HCT116 (cell line): ENCODE data around the gene TPR. TPM values are rescaled to one million over a fixed set of nuclear protein-coding genes. Genes with fewer than 3 reads are reported as not detected.
A peak's percentile ranks its signal among the peaks of the same experiment; 100 is the strongest.

Source experiments
- ATAC-seq: fragments of 200-7000 bp; cut with Tn5 transposase; 2 replicates; pipeline ENCODE4 v1.9.1; 2020; ENCODE audit warnings: mild to moderate bottlenecking, moderate library complexity
- BruUV-seq: library from RNA; stranded (reverse); fragments of 400-500 nt; replicated peaks from 2 replicates; lab custom pipeline; 2021; lab: Mats Ljungman, UMichigan
- CTCF ChIA-PET: fragments of 300-600 bp; sonication (Branson Sonifier 250); formaldehyde crosslinking; loops from one replicate; lab custom pipeline; 2021; ENCODE audit warnings: antibody characterized with exemption; lab: Charles Lee
- POLR2A ChIA-PET: fragments of 300-600, 350-600 bp; sonication (Branson Sonifier 250); formaldehyde crosslinking; loops from one replicate; lab custom pipeline; 2021; ENCODE audit warnings: antibody characterized with exemption; lab: Charles Lee
- RAD21 ChIA-PET, 2 experiments: fragments of 300-600 bp; sonication (Branson Sonifier 250); formaldehyde crosslinking; loops; one replicate each; lab custom pipeline; 2023; ENCODE audit warnings: low total read pairs in 2 of 2; ENCODE audit not compliant: uncharacterized antibody in 2 of 2, unreplicated experiment in 2 of 2, low non-redundant PET in 1 of 2; lab: Charles Lee
- DNase-seq: peaks from one replicate; pipeline ENCODE4 v3.0.0-alpha.2; 2010; ENCODE audit warnings: low read depth, low spot score
- H2AFZ ChIP-seq: fragments of 200-600 bp; shearing (Covaris generic), sonication (generic); 2 replicates; pipeline ENCODE4 v1.6.1; 2017; ENCODE audit warnings: low read depth, mixed run types, mixed read lengths, antibody characterized with exemption, low read length; ENCODE audit not compliant: poor library complexity, severe bottlenecking
- H3K27ac ChIP-seq: 2 replicates; pipeline ENCODE4 v1.5.1; 2012; ENCODE audit warnings: low read depth, low read length
- H3K27me3 ChIP-seq: fragments of 200-600 bp; sonication (generic); 2 replicates; pipeline ENCODE4 v1.6.1; 2016; ENCODE audit warnings: mixed run types, low read length, mixed read lengths; ENCODE audit not compliant: insufficient read depth
- H3K36me3 ChIP-seq, 2 experiments: fragments of 200-500 bp in 1 of 2; fragments of 200-600 bp in 1 of 2; sonication (Bioruptor generic) in 1 of 2; sonication (generic) in 1 of 2; 2 replicates each; pipeline versions ENCODE4 v1.5.1 to v1.6.1; 2014 to 2016; ENCODE audit warnings: low read length in 2 of 2, inconsistent platforms in 1 of 2, mixed read lengths in 1 of 2, mixed run types in 1 of 2; ENCODE audit not compliant: insufficient read depth in 2 of 2, control insufficient read depth in 1 of 2
- H3K4me1 ChIP-seq, 2 experiments: fragments of 200-600 bp in 1 of 2; sonication (generic) in 1 of 2; 2 replicates each; pipeline versions ENCODE4 v1.5.1 to v1.6.1; 2012 to 2017; ENCODE audit warnings: low read length in 2 of 2, inconsistent platforms in 1 of 2, mild to moderate bottlenecking in 1 of 2, mixed read lengths in 1 of 2, mixed run types in 1 of 2, moderate library complexity in 1 of 2; ENCODE audit not compliant: insufficient read depth in 2 of 2, control insufficient read depth in 1 of 2
- H3K4me2 ChIP-seq: fragments of 200-600 bp; sonication (generic); 2 replicates; pipeline ENCODE4 v1.6.1; 2017; ENCODE audit warnings: mixed run types, low read length, mixed read lengths
- H3K4me3 ChIP-seq, 2 experiments: fragments of 200-600 bp in 1 of 2; sonication (generic) in 1 of 2; replicated peaks in 1 of 2; 2 replicates each; pipeline ENCODE4 v1.5.1; 2011 to 2016; ENCODE audit warnings: low read length in 2 of 2, control low read depth in 1 of 2, low read depth in 1 of 2, mild to moderate bottlenecking in 1 of 2, mixed read lengths in 1 of 2, mixed run types in 1 of 2
- H3K79me2 ChIP-seq: fragments of 200-600 bp; sonication (generic); 2 replicates; pipeline ENCODE4 v1.6.1; 2017; ENCODE audit warnings: mild to moderate bottlenecking, mixed run types, low read length, moderate library complexity, mixed read lengths; ENCODE audit not compliant: insufficient read depth
- H3K9ac ChIP-seq: fragments of 200-600 bp; sonication (generic); 2 replicates; pipeline ENCODE4 v1.6.1; 2016; ENCODE audit warnings: low read length, mixed read lengths
- H3K9me2 ChIP-seq: fragments of 200-600 bp; sonication (generic), shearing (Covaris generic); 2 replicates; pipeline ENCODE4 v1.6.1; 2017; ENCODE audit warnings: mixed run types, mild to moderate bottlenecking, moderate library complexity; ENCODE audit not compliant: insufficient read depth
- H3K9me3 ChIP-seq, 2 experiments: fragments of 200-500 bp in 1 of 2; fragments of 200-600 bp in 1 of 2; sonication (Bioruptor generic) in 1 of 2; sonication (generic) in 1 of 2; 2 replicates each; pipeline ENCODE4 v1.6.1; 2014 to 2017; ENCODE audit warnings: low read length in 2 of 2, mixed read lengths in 2 of 2, inconsistent platforms in 1 of 2, low read depth in 1 of 2, mild to moderate bottlenecking in 1 of 2, mixed run types in 1 of 2, moderate library complexity in 1 of 2; ENCODE audit not compliant: control insufficient read depth in 1 of 2, insufficient read depth in 1 of 2
- H4K20me1 ChIP-seq: fragments of 200-600 bp; sonication (generic), shearing (Covaris generic); 2 replicates; pipeline ENCODE4 v1.6.1; 2017; ENCODE audit warnings: mixed run types, mild to moderate bottlenecking, moderate library complexity; ENCODE audit not compliant: insufficient read depth
- EGR1 ChIP-seq: IDR thresholded peaks from 2 replicates; pipeline ENCODE4 v1.6.1; 2012; ENCODE audit warnings: low read depth
- ELF1 ChIP-seq: IDR thresholded peaks from 2 replicates; pipeline ENCODE4 v1.6.1; 2012; ENCODE audit warnings: low read depth, borderline replicate concordance
- EZH2 ChIP-seq: fragments of 200-600 bp; sonication (generic); IDR thresholded peaks from 2 replicates; pipeline ENCODE4 v1.6.1; 2017; ENCODE audit warnings: antibody characterized with exemption, mixed run types
- EZH2phosphoT487 ChIP-seq: fragments of 200-600 bp; IDR thresholded peaks from 2 replicates; pipeline ENCODE4 v1.6.1; 2018; ENCODE audit warnings: antibody characterized with exemption, borderline replicate concordance
- JUND ChIP-seq: IDR thresholded peaks from 2 replicates; pipeline ENCODE4 v1.6.1; 2012
- RAD21 ChIP-seq: IDR thresholded peaks from 2 replicates; pipeline ENCODE4 v1.6.1; 2012; ENCODE audit warnings: low read depth, mild to moderate bottlenecking
- SRF ChIP-seq: IDR thresholded peaks from 2 replicates; pipeline ENCODE4 v1.6.1; 2012; ENCODE audit warnings: low read depth
- TCF7L2 ChIP-seq: IDR thresholded peaks from 2 replicates; pipeline ENCODE4 v1.7.0; 2011; ENCODE audit warnings: borderline replicate concordance, inconsistent platforms; ENCODE audit not compliant: insufficient read depth, insufficient read length; ENCODE audit errors: extremely low read depth
- ZNF274 ChIP-seq: fragments of 200-500 bp; sonication (Bioruptor generic); IDR thresholded peaks from 2 replicates; pipeline ENCODE4 v1.6.1; 2014; ENCODE audit warnings: mild to moderate bottlenecking, low read depth, low read length, inconsistent platforms
- intact Hi-C: fragments of 100-400 bp; cut with micrococcal nuclease; formaldehyde crosslinking; loops from 2 replicates; pipeline ENCODE4 v1.10.0; 2022
- total RNA-seq: library from RNA; stranded (reverse); gene quantifications from one replicate; pipeline ENCODE4 v1.2.1, GENCODE V29; 2021; ENCODE audit not compliant: unreplicated experiment
- TF ChIP-seq, protein P1 (sequence below): IDR thresholded peaks from 2 replicates; pipeline ENCODE4 v1.6.1; 2012
- TF ChIP-seq, protein P2 (sequence below): IDR thresholded peaks from 2 replicates; pipeline ENCODE4 v1.6.1; 2012; ENCODE audit warnings: low read depth
- TF ChIP-seq, protein P3 (sequence below), 3 experiments: fragments of 200-600 bp in 1 of 3; sonication (generic) in 1 of 3; IDR thresholded peaks in 2 of 3; conservative IDR thresholded peaks in 1 of 3; 2 replicates each; pipeline ENCODE4 v1.5.1; 2012 to 2017; ENCODE audit warnings: low read depth in 2 of 3, low read length in 2 of 3, antibody characterized with exemption in 1 of 3, borderline replicate concordance in 1 of 3, control low read depth in 1 of 3, mild to moderate bottlenecking in 1 of 3, mixed read lengths in 1 of 3, mixed run types in 1 of 3, moderate library complexity in 1 of 3; ENCODE audit not compliant: insufficient read depth in 1 of 3

Gene TPR
- total RNA-seq, 1 experiment from 2014 or later, result 131 TPM

DNA sequence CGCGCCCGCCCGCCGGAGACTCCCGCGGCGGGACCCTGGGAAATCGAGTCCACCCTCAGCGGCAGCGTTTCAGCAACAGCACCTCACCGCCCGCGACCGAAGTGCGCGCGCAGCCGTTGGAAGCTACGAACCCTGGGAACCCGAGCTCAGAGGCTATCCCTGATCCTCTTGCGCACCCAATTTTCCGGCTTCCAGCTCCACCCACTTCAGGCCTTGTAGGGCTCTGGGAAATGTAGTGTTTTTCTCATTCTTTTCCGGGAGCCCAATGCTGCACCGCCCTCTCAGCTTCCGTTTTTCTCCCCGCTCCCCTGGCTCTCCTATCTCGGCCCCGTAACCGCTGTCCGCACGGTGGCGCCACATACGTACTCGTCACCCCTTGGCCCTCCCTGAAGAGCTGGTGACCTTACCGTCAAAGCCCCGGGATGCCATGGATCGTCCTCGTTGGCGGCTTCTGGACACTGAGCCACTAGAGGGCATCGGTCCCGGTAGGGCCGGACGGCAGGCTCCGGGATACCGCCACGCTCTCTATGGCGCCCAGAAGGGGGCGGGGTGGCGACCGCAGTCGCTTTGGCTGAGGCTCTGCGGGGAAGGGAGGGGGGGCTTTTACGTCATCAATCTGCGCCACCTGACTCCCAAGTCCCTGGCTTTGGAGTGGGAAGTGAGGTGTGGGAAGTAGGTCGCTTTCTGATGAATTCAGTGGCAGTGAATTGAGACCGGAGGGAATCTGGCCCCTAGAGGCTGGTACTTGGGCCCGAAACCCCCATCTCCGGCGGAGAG, at the start of gene TPR, which contains the start of gene ODR4 (continued):
- TF ChIP-seq EGR1, result peak; percentile 56; the same call in 1 of the 2 replicates
- TF ChIP-seq RAD21, result peak; percentile 39; the same call in 1 of the 2 replicates
- no peak for TF ChIP-seq EZH2phosphoT487
- TF ChIP-seq TCF7L2, result no peak
- no peak for TF ChIP-seq JUND
- TF ChIP-seq, protein P1, sequence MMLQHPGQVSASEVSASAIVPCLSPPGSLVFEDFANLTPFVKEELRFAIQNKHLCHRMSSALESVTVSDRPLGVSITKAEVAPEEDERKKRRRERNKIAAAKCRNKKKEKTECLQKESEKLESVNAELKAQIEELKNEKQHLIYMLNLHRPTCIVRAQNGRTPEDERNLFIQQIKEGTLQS, result no peak
- peak; percentile 90 for TF ChIP-seq ELF1

DNA sequence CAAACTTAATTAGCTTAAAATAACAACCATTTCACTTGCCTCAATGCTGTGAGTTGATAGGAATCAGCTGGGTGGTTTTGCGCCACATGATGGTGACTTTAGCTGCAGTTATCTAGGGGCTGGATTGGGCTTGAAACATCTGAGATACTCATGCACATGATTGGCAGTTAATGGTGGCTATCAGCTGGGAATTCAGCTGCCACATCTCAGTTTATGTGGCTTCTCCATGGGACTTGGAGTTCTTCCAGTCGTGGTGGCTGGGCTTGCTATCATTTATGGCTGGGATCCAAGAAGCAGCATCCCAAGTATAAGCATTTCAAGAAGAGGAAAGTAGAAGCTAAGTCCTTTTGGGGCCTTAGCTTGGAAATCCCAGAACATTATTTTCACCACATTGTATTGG, 49.5 kb upstream of the TPR start:
- ChIA-PET RAD21 (no interaction called here), CTCF (no interaction called here), POLR2A (no interaction called here)
- no peak overlapping the region for H3K27ac ChIP-seq
- H3K27me3 ChIP-seq, result no peaks in the 10 kb centered on the region
- no peak overlapping the region for H2AFZ ChIP-seq
- ATAC-seq (no peak), DNase-seq (no peak)
- intact Hi-C loops, result no loop called here
- TF ChIP-seq SRF, result no peak
- TF ChIP-seq EZH2, result no peak
- TF ChIP-seq EZH2phosphoT487, result no peak
- TF ChIP-seq TCF7L2, result no peak
- TF ChIP-seq, protein P2, sequence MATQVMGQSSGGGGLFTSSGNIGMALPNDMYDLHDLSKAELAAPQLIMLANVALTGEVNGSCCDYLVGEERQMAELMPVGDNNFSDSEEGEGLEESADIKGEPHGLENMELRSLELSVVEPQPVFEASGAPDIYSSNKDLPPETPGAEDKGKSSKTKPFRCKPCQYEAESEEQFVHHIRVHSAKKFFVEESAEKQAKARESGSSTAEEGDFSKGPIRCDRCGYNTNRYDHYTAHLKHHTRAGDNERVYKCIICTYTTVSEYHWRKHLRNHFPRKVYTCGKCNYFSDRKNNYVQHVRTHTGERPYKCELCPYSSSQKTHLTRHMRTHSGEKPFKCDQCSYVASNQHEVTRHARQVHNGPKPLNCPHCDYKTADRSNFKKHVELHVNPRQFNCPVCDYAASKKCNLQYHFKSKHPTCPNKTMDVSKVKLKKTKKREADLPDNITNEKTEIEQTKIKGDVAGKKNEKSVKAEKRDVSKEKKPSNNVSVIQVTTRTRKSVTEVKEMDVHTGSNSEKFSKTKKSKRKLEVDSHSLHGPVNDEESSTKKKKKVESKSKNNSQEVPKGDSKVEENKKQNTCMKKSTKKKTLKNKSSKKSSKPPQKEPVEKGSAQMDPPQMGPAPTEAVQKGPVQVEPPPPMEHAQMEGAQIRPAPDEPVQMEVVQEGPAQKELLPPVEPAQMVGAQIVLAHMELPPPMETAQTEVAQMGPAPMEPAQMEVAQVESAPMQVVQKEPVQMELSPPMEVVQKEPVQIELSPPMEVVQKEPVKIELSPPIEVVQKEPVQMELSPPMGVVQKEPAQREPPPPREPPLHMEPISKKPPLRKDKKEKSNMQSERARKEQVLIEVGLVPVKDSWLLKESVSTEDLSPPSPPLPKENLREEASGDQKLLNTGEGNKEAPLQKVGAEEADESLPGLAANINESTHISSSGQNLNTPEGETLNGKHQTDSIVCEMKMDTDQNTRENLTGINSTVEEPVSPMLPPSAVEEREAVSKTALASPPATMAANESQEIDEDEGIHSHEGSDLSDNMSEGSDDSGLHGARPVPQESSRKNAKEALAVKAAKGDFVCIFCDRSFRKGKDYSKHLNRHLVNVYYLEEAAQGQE, result no peak
- TF ChIP-seq ELF1, result no peak
- no peak for TF ChIP-seq RAD21
- TF ChIP-seq, protein P3, sequence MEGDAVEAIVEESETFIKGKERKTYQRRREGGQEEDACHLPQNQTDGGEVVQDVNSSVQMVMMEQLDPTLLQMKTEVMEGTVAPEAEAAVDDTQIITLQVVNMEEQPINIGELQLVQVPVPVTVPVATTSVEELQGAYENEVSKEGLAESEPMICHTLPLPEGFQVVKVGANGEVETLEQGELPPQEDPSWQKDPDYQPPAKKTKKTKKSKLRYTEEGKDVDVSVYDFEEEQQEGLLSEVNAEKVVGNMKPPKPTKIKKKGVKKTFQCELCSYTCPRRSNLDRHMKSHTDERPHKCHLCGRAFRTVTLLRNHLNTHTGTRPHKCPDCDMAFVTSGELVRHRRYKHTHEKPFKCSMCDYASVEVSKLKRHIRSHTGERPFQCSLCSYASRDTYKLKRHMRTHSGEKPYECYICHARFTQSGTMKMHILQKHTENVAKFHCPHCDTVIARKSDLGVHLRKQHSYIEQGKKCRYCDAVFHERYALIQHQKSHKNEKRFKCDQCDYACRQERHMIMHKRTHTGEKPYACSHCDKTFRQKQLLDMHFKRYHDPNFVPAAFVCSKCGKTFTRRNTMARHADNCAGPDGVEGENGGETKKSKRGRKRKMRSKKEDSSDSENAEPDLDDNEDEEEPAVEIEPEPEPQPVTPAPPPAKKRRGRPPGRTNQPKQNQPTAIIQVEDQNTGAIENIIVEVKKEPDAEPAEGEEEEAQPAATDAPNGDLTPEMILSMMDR (IDR thresholded peaks at IDR 0.05 in 2 of 3, conservative IDR thresholded peaks at IDR 0.05 in 1 of 3; ENCODE audit: borderline replicate concordance in 1 of 3, insufficient read depth in 1 of 3, low read depth in 2 of 3, low read length in 2 of 3), result no peak
- TF ChIP-seq ZNF274, result no peak
- H3K36me3 ChIP-seq, result no peaks in the 10 kb centered on the region
- H4K20me1 ChIP-seq, result no peaks in the 10 kb centered on the region
- no peaks in the 10 kb centered on the region for H3K9me2 ChIP-seq
- no peak overlapping the region for H3K4me2 ChIP-seq
- no peaks in the 10 kb centered on the region for H3K9me3 ChIP-seq
- H3K9ac ChIP-seq, result no peak overlapping the region
- H3K4me3 ChIP-seq, result no peak overlapping the region
- H3K4me1 ChIP-seq, result no peaks in the 10 kb centered on the region
- H3K79me2 ChIP-seq, result no peaks in the 10 kb centered on the region
- BruUV-seq, result no TSS peak
